Measurements from ENCODE around the gene INSC. TPM values are rescaled to one million over a fixed set of nuclear protein-coding genes. Genes with fewer than 3 reads are reported as not detected.

Gene INSC
- total RNA-seq, 4 donors from 2014 or later: not detected

GRCh38 chr11:15091625-15092024 is 23.1 kb upstream of the INSC start:
- DNase-seq: no peak
- Histone ChIP-seq H3K4me1 (no peaks in the 10 kb centered on the region), H3K27me3 (no peaks in the 10 kb centered on the region), H3K4me3 (no peak overlapping the region), H3K27ac (no peak overlapping the region), H3K9me3 (no peaks in the 10 kb centered on the region), H3K36me3 (no peaks in the 10 kb centered on the region)
- no peak for ATAC-seq
- no peak for TF ChIP-seq CTCF (IDR thresholded peaks at IDR 0.05 in 4 of 5, conservative IDR thresholded peaks at IDR 0.05 in 1 of 5)
- no peak for TF ChIP-seq POLR2A (IDR thresholded peaks at IDR 0.05)
- in situ Hi-C loops (cut with MboI; ENCODE audit: low sequenced_read_pairs in 4 of 4): loop anchor here in 1 of 4 donors (25.0 kb wide), 1 partner anchor 179 kb away; no protein-coding TSS in a partner anchor
- intact Hi-C loops (cut with DNase I; ENCODE audit: low total_unique reads): no loop called here

- H3K4me1 ChIP-seq: no peaks in the 10 kb centered on the region
- in situ Hi-C loops (cut with MboI; ENCODE audit: low sequenced_read_pairs in 4 of 4) (loop anchor here in 1 of 4 donors (25.0 kb wide), 1 partner anchor 181 kb away; no protein-coding TSS in a partner anchor), intact Hi-C loops (cut with DNase I; ENCODE audit: low total_unique reads) (no loop called here)
- H3K36me3 ChIP-seq: no peaks in the 10 kb centered on the region
- TF ChIP-seq POLR2A (IDR thresholded peaks at IDR 0.05): no peak
- no peak overlapping the region for H3K4me3 ChIP-seq
- ATAC-seq (no peak), DNase-seq (no peak)
- H3K27ac ChIP-seq: no peak overlapping the region
- no peaks in the 10 kb centered on the region for H3K9me3 ChIP-seq
- no peaks in the 10 kb centered on the region for H3K27me3 ChIP-seq
These were observed 21.3 kb upstream of the INSC start for GRCh38 chr11:15093432-15093831.

- Histone ChIP-seq H3K4me3 (no peak overlapping the region), H3K36me3 (no peaks in the 10 kb centered on the region), H3K9me3 (no peaks in the 10 kb centered on the region), H3K27ac (no peak overlapping the region), H3K4me1 (no peaks in the 10 kb centered on the region), H3K27me3 (no peaks in the 10 kb centered on the region)
- intact Hi-C loops (cut with DNase I; ENCODE audit: low total_unique reads): no loop called here
- TF ChIP-seq CTCF (IDR thresholded peaks at IDR 0.05 in 4 of 5, conservative IDR thresholded peaks at IDR 0.05 in 1 of 5) (no peak), POLR2A (IDR thresholded peaks at IDR 0.05) (no peak)
- in situ Hi-C loops (cut with MboI; ENCODE audit: low sequenced_read_pairs in 4 of 4): loop anchor here in 1 of 4 donors (25.0 kb wide), 1 partner anchor 183 kb away; no protein-coding TSS in a partner anchor
- ATAC-seq (no peak), DNase-seq (no peak)
These were observed 18.9 kb upstream of the INSC start for GRCh38 chr11:15095736-15096228.

GRCh38 chr11:15097411-15097810 is 17.3 kb upstream of the INSC start:
- Histone ChIP-seq H3K4me3 (no peak overlapping the region), H3K4me1 (no peaks in the 10 kb centered on the region), H3K36me3 (no peaks in the 10 kb centered on the region), H3K27me3 (no peaks in the 10 kb centered on the region), H3K9me3 (no peaks in the 10 kb centered on the region), H3K27ac (no peak overlapping the region)
- TF ChIP-seq POLR2A (IDR thresholded peaks at IDR 0.05) (no peak), CTCF (IDR thresholded peaks at IDR 0.05 in 4 of 5, conservative IDR thresholded peaks at IDR 0.05 in 1 of 5) (no peak)
- in situ Hi-C loops (cut with MboI; ENCODE audit: low sequenced_read_pairs in 4 of 4): loop anchor here in 1 of 4 donors (25.0 kb wide), 1 partner anchor 185 kb away; no protein-coding TSS in a partner anchor
- intact Hi-C loops (cut with DNase I; ENCODE audit: low total_unique reads): no loop called here
- no peak for ATAC-seq
- DNase-seq: no peak

GRCh38 chr11:15099267-15099666 is 15.5 kb upstream of the INSC start:
- Histone ChIP-seq H3K4me3 (no peak overlapping the region), H3K4me1 (no peaks in the 10 kb centered on the region), H3K27ac (no peak overlapping the region), H3K9me3 (no peaks in the 10 kb centered on the region), H3K27me3 (no peaks in the 10 kb centered on the region), H3K36me3 (no peaks in the 10 kb centered on the region)
- ATAC-seq: no peak
- DNase-seq: no peak
- TF ChIP-seq POLR2A (IDR thresholded peaks at IDR 0.05) (no peak), CTCF (IDR thresholded peaks at IDR 0.05 in 4 of 5, conservative IDR thresholded peaks at IDR 0.05 in 1 of 5) (no peak)
- intact Hi-C loops (cut with DNase I; ENCODE audit: low total_unique reads): no loop called here
- in situ Hi-C loops (cut with MboI; ENCODE audit: low sequenced_read_pairs in 4 of 4): loop anchor here in 1 of 4 donors (25.0 kb wide), 1 partner anchor 187 kb away; no protein-coding TSS in a partner anchor
